H9 (cell line): ENCODE measurements around the gene GLRA2. TPM values are rescaled to one million over a fixed set of nuclear protein-coding genes. Genes with fewer than 3 reads are reported as not detected.

Source experiments
- DNase-seq: peaks from one replicate; pipeline ENCODE4 v3.0.0-alpha.2; 2017
- H2AFZ ChIP-seq: one replicate; pipeline ENCODE4 v1.6.1; 2013; ENCODE audit warnings: mild to moderate bottlenecking, low read length, control low read depth, moderate library complexity
- H2AK5ac ChIP-seq: 2 replicates; pipeline ENCODE4 v1.6.1; 2013; ENCODE audit warnings: low read length, control low read depth, mixed read lengths; ENCODE audit not compliant: insufficient read length
- H2BK120ac ChIP-seq: one replicate; pipeline ENCODE4 v1.6.1; 2013; ENCODE audit warnings: low read depth, mild to moderate bottlenecking, low read length, control low read depth, inconsistent platforms; ENCODE audit not compliant: poor library complexity, severe bottlenecking
- H2BK12ac ChIP-seq: 2 replicates; pipeline ENCODE4 v1.6.1; 2013; ENCODE audit warnings: low read length, control low read depth, mixed read lengths, low read depth; ENCODE audit not compliant: insufficient read length
- H2BK15ac ChIP-seq: 2 replicates; pipeline ENCODE4 v1.6.1; 2013; ENCODE audit warnings: low read depth, low read length, control low read depth
- H2BK20ac ChIP-seq: one replicate; pipeline ENCODE4 v1.6.1; 2013; ENCODE audit warnings: low read depth, mild to moderate bottlenecking, low read length, control low read depth, inconsistent platforms; ENCODE audit not compliant: poor library complexity, severe bottlenecking
- H2BK5ac ChIP-seq: 2 replicates; pipeline ENCODE4 v1.6.1; 2013; ENCODE audit warnings: low read length, control low read depth, mixed read lengths; ENCODE audit not compliant: insufficient read length
- H3K14ac ChIP-seq: 2 replicates; pipeline ENCODE4 v1.6.1; 2013; ENCODE audit warnings: low read length, control low read depth; ENCODE audit not compliant: insufficient read depth
- H3K18ac ChIP-seq: 2 replicates; pipeline ENCODE4 v1.6.1; 2013; ENCODE audit warnings: low read depth, mild to moderate bottlenecking, mixed read lengths, low read length, control low read depth; ENCODE audit not compliant: insufficient read length
- H3K23ac ChIP-seq: 2 replicates; pipeline ENCODE4 v1.6.1; 2013; ENCODE audit warnings: low read length, control low read depth, mixed read lengths, low read depth; ENCODE audit not compliant: insufficient read length
- H3K23me2 ChIP-seq: 2 replicates; pipeline ENCODE4 v1.6.1; 2013; ENCODE audit warnings: low read depth, mild to moderate bottlenecking, mixed read lengths, low read length, control low read depth; ENCODE audit not compliant: insufficient read length, poor library complexity, severe bottlenecking
- H3K27ac ChIP-seq: 2 replicates; pipeline ENCODE4 v1.5.1; 2013; ENCODE audit warnings: low read length, control low read depth, mixed read lengths, low read depth; ENCODE audit not compliant: insufficient read length
- H3K27me3 ChIP-seq: 2 replicates; pipeline ENCODE4 v1.6.1; 2013; ENCODE audit warnings: low read length, control low read depth, inconsistent platforms; ENCODE audit not compliant: insufficient read depth
- H3K4ac ChIP-seq: 2 replicates; pipeline ENCODE4 v1.6.1; 2013; ENCODE audit warnings: low read depth, mild to moderate bottlenecking, control low read depth, inconsistent platforms, low read length, moderate library complexity
- H3K4me1 ChIP-seq: 2 replicates; pipeline ENCODE4 v1.6.1; 2013; ENCODE audit warnings: low read length, control low read depth, inconsistent platforms; ENCODE audit not compliant: insufficient read depth
- H3K4me2 ChIP-seq: 2 replicates; pipeline ENCODE4 v1.6.1; 2013; ENCODE audit warnings: low read length, control low read depth, mixed read lengths; ENCODE audit not compliant: insufficient read length, insufficient read depth
- H3K56ac ChIP-seq: 2 replicates; pipeline ENCODE4 v1.6.1; 2013; ENCODE audit warnings: low read depth, mild to moderate bottlenecking, mixed read lengths, low read length, control low read depth; ENCODE audit not compliant: insufficient read length
- H3K79me1 ChIP-seq: 2 replicates; pipeline ENCODE4 v1.6.1; 2013; ENCODE audit warnings: low read depth, mild to moderate bottlenecking, moderate library complexity, low read length, control low read depth, inconsistent platforms; ENCODE audit not compliant: insufficient read depth, poor library complexity, severe bottlenecking
- H3K79me2 ChIP-seq: 2 replicates; pipeline ENCODE4 v1.6.1; 2013; ENCODE audit warnings: low read length, control low read depth, inconsistent platforms; ENCODE audit not compliant: insufficient read depth
- H3K9ac ChIP-seq: 2 replicates; pipeline ENCODE4 v1.6.1; 2013; ENCODE audit warnings: low read length, control low read depth, mixed read lengths; ENCODE audit not compliant: insufficient read length; ENCODE audit errors: extremely low read depth
- H3K9me3 ChIP-seq: one replicate; pipeline ENCODE4 v1.6.1; 2013; ENCODE audit warnings: low read depth, low read length, inconsistent platforms; ENCODE audit not compliant: control insufficient read depth
- H3T11ph ChIP-seq: one replicate; pipeline ENCODE4 v1.6.1; 2013; ENCODE audit warnings: mild to moderate bottlenecking, low read length, control low read depth, inconsistent platforms
- H4K20me1 ChIP-seq: one replicate; pipeline ENCODE4 v1.6.1; 2013; ENCODE audit not compliant: control insufficient read depth, insufficient read length, insufficient read depth
- H4K5ac ChIP-seq: 2 replicates; pipeline ENCODE4 v1.6.1; 2013; ENCODE audit warnings: low read depth, mild to moderate bottlenecking, mixed read lengths, low read length, control low read depth; ENCODE audit not compliant: insufficient read length
- H4K8ac ChIP-seq: replicated peaks from 2 replicates; pipeline ENCODE4 v1.6.1; 2013; ENCODE audit warnings: low read length, control low read depth, mixed read lengths, low read depth; ENCODE audit not compliant: insufficient read length
- H4K91ac ChIP-seq: 2 replicates; pipeline ENCODE4 v1.6.1; 2013; ENCODE audit warnings: low read depth, mild to moderate bottlenecking, moderate library complexity, mixed read lengths, low read length, control low read depth; ENCODE audit not compliant: insufficient read length
- H3K27ac Mint-ChIP-seq, 3 experiments: 2 replicates in 2 of 3; 3 replicates in 1 of 3; pipeline ENCODE4 v1.8.0; 2020 to 2021; ENCODE audit warnings: mixed read lengths in 3 of 3, mild to moderate bottlenecking in 1 of 3, moderate library complexity in 1 of 3
- H3K27me3 Mint-ChIP-seq: 2 replicates; pipeline ENCODE4 v1.8.0; 2021; ENCODE audit warnings: low read depth, mild to moderate bottlenecking, moderate library complexity, mixed read lengths
- H3K36me3 Mint-ChIP-seq, 3 experiments: 2 replicates in 2 of 3; 3 replicates in 1 of 3; pipeline ENCODE4 v1.8.0; 2020 to 2021; ENCODE audit warnings: low read depth in 3 of 3, mixed read lengths in 3 of 3; ENCODE audit not compliant: insufficient read depth in 1 of 3
- H3K4me1 Mint-ChIP-seq, 2 experiments: 2 replicates each; pipeline ENCODE4 v1.8.0; 2020; ENCODE audit warnings: mixed read lengths in 2 of 2
- H3K4me3 Mint-ChIP-seq, 2 experiments: 2 replicates in 1 of 2; 3 replicates in 1 of 2; pipeline ENCODE4 v1.8.0; 2020 to 2021; ENCODE audit warnings: mild to moderate bottlenecking in 2 of 2, mixed read lengths in 2 of 2, moderate library complexity in 1 of 2
- H3K9me3 Mint-ChIP-seq, 2 experiments: 2 replicates in 1 of 2; 3 replicates in 1 of 2; pipeline ENCODE4 v1.8.0; 2020; ENCODE audit warnings: mild to moderate bottlenecking in 2 of 2, mixed read lengths in 2 of 2, moderate library complexity in 1 of 2
- WGBS: extraction: QIAGEN DNeasy Blood & Tissue Kit; methylation state at CpG from one replicate; pipeline ENCODE4 v1.1.7; 2013; ENCODE audit warnings: missing lambda C conversion rate, low lambda C conversion rate, mixed read lengths; ENCODE audit not compliant: insufficient read length; ENCODE audit errors: extremely low coverage; 5-methylcytosine and 5-hydroxymethylcytosine counted together
- total RNA-seq: library from RNA; stranded (reverse); gene quantifications from 2 replicates; pipeline ENCODE4 v1.2.1, GENCODE V29; 2021
- TF ChIP-seq, protein P1 (sequence below): fragments of 200-600 bp; sonication (generic); conservative IDR thresholded peaks from 3 replicates; pipeline ENCODE4 v1.8.0; 2021; ENCODE audit warnings: antibody characterized with exemption, mild to moderate bottlenecking

The GLRA2 gene
- total RNA-seq, 1 experiment from 2014 or later, result not detected

DNA sequence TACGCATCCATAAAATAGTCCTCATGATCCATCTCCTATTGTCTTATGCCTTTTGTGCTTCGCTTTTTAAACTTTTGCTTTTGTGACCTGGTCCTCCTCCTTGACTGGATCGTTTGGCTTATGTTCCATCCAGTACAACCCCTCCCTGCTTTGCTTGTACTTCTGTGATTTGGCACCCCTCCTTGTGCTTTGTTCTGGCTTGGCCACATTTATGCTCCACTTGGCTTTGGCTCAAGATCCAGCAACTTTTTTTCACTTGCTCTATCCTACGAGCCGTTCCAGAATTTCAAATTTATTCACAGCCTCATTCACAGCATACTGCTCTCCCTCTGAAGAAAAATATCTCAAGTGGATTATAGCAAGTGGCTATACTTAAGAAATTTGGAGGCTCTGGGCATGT is 28.0 kb upstream of the GLRA2 start:
- H2AK5ac ChIP-seq, result no peak overlapping the region
- H3K9me3 ChIP-seq, result no peaks in the 10 kb centered on the region
- no peak overlapping the region for H2BK5ac ChIP-seq
- H3K27ac ChIP-seq, result no peak overlapping the region
- no CpG with 5 or more reads among the region's 5 CpGs for WGBS
- no peak overlapping the region for H3T11ph ChIP-seq
- H3K79me2 ChIP-seq, result no peaks in the 10 kb centered on the region
- Mint-ChIP-seq H3K4me3 (no peak overlapping the region), H3K27me3 (no peaks in the 10 kb centered on the region; the same call in none of the 2 replicates), H3K9me3 (peaks cover 41 to 67% of the 10 kb centered on the region in 2 experiments), H3K36me3 (no peaks in the 10 kb centered on the region), H3K4me1 (no peaks in the 10 kb centered on the region), H3K27ac (no peak overlapping the region)
- no peak overlapping the region for H2BK120ac ChIP-seq
- H2BK15ac ChIP-seq, result no peak overlapping the region
- no peak overlapping the region for H2BK12ac ChIP-seq
- H3K56ac ChIP-seq, result no peak overlapping the region
- H3K14ac ChIP-seq, result no peak overlapping the region
- no peaks in the 10 kb centered on the region for H3K23me2 ChIP-seq
- H3K4me1 ChIP-seq, result no peaks in the 10 kb centered on the region
- H3K79me1 ChIP-seq, result no peaks in the 10 kb centered on the region
- H3K4ac ChIP-seq, result no peak overlapping the region
- TF ChIP-seq, protein P1, sequence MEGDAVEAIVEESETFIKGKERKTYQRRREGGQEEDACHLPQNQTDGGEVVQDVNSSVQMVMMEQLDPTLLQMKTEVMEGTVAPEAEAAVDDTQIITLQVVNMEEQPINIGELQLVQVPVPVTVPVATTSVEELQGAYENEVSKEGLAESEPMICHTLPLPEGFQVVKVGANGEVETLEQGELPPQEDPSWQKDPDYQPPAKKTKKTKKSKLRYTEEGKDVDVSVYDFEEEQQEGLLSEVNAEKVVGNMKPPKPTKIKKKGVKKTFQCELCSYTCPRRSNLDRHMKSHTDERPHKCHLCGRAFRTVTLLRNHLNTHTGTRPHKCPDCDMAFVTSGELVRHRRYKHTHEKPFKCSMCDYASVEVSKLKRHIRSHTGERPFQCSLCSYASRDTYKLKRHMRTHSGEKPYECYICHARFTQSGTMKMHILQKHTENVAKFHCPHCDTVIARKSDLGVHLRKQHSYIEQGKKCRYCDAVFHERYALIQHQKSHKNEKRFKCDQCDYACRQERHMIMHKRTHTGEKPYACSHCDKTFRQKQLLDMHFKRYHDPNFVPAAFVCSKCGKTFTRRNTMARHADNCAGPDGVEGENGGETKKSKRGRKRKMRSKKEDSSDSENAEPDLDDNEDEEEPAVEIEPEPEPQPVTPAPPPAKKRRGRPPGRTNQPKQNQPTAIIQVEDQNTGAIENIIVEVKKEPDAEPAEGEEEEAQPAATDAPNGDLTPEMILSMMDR, result no peak
- H3K23ac ChIP-seq, result no peak overlapping the region
- no peak overlapping the region for H4K8ac ChIP-seq
- H3K9ac ChIP-seq, result no peak overlapping the region
- H4K5ac ChIP-seq, result no peak overlapping the region
- DNase-seq, result no peak
- no peak overlapping the region for H3K4me2 ChIP-seq
- H3K27me3 ChIP-seq, result no peaks in the 10 kb centered on the region
- no peak overlapping the region for H3K18ac ChIP-seq
- no peak overlapping the region for H2AFZ ChIP-seq
- no peak overlapping the region for H2BK20ac ChIP-seq
- no peak overlapping the region for H4K91ac ChIP-seq
- H4K20me1 ChIP-seq, result no peaks in the 10 kb centered on the region
